ENCODE data around the gene SGCD. TPM values are rescaled to one million over a fixed set of nuclear protein-coding genes. Genes with fewer than 3 reads are reported as not detected.

SGCD gene
- total and polyA plus RNA-seq, 4 donors: 0.79 to 20.9 (median 6.0) TPM

DNA sequence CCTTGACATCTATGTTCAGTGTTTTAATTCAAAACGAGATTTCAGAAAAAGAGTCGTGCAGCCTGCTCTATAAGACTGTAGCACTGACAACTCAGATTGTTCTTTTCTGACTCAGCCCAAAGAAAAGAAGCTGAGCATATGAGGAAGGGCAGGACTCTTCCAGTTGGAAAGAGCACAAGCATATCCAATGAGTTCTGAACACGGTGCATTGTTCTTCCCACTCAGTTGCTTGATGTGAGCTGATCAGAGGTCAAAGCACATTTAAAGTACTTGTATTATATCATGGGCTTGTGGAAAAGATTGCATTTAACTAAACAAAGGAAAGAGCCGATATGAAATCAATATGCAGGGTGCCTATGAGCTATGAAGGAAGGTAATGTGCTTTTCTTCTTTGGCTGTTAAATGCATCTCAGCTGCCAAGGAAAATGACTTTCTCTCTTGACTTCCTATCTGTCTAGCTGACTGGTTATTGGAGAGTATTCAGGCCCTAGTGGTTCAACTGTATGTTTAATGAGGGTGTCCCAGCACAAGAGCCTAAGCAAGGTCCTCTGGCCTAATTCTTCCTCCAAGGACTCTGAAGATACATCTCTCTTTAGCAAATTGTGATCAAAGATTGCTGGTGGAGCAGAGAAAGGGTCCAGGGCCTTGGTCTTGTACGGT is 296.5 kb downstream of the SGCD start:
- no peak for ATAC-seq (ENCODE audit: insufficient read depth, low FRiP score)
- Histone ChIP-seq H3K4me3 (no peak overlapping the region), H3K9me3 (ENCODE audit: control insufficient read depth in 4 of 4, insufficient read depth in 3 of 4, low read length in 3 of 4) (no peaks in the 10 kb centered on the region), H3K27me3 (ENCODE audit: control insufficient read depth in 3 of 3, insufficient read depth in 3 of 3, low read length in 2 of 3) (no peaks in the 10 kb centered on the region), H3K9ac (ENCODE audit: insufficient read depth in 1 of 2, low read length in 2 of 2) (no peak overlapping the region), H3K36me3 (ENCODE audit: control insufficient read depth in 4 of 4, insufficient read depth in 4 of 4, low read length in 4 of 4) (no peaks in the 10 kb centered on the region), H3K4me1 (ENCODE audit: control insufficient read depth in 5 of 5, insufficient read depth in 5 of 5, low read length in 5 of 5) (peaks cover 0 to 5% (median 0%) of the 10 kb centered on the region in 5 donors), H3K27ac (ENCODE audit: low read depth in 1 of 2, low read length in 1 of 2) (no peak overlapping the region)
- peak in 1 of 3 donors; percentile 23 for DNase-seq
- WGBS, 2 donors: 84 to 88% methylated on average over 5 of the region's 5 CpGs
- no peak for TF ChIP-seq CTCF (IDR thresholded peaks at IDR 0.05; ENCODE audit: control extremely low read depth, extremely low read depth)

- Histone ChIP-seq H3K9me3 (ENCODE audit: control insufficient read depth in 4 of 4, insufficient read depth in 3 of 4, low read length in 3 of 4) (no peaks in the 10 kb centered on the region), H3K9ac (ENCODE audit: insufficient read depth in 1 of 2, low read length in 2 of 2) (no peak overlapping the region), H3K4me3 (no peak overlapping the region), H3K27me3 (ENCODE audit: control insufficient read depth in 3 of 3, insufficient read depth in 3 of 3, low read length in 2 of 3) (no peaks in the 10 kb centered on the region), H3K4me1 (ENCODE audit: control insufficient read depth in 5 of 5, insufficient read depth in 5 of 5, low read length in 5 of 5) (peaks cover 0 to 7% (median 0%) of the 10 kb centered on the region in 5 donors), H3K27ac (ENCODE audit: low read depth in 1 of 2, low read length in 1 of 2) (no peak overlapping the region), H3K36me3 (ENCODE audit: control insufficient read depth in 4 of 4, insufficient read depth in 4 of 4, low read length in 4 of 4) (no peaks in the 10 kb centered on the region)
- ATAC-seq (ENCODE audit: insufficient read depth, low FRiP score) (no peak), DNase-seq (no peak)
- no peak for TF ChIP-seq CTCF (IDR thresholded peaks at IDR 0.05; ENCODE audit: control extremely low read depth, extremely low read depth)
- WGBS, 2 donors: 75 to 85% methylated on average over 4 of the region's 4 CpGs
These were observed 297.7 kb downstream of the SGCD start for GRCh38 chr5:156624686-156625085.

- peaks cover 0 to 11% (median 0%) of the 10 kb centered on the region in 5 donors for H3K4me1 ChIP-seq (ENCODE audit: control insufficient read depth in 5 of 5, insufficient read depth in 5 of 5, low read length in 5 of 5)
- no peak overlapping the region for H3K4me3 ChIP-seq
- no peak overlapping the region for H3K9ac ChIP-seq (ENCODE audit: insufficient read depth in 1 of 2, low read length in 2 of 2)
- no peak overlapping the region for H3K27ac ChIP-seq (ENCODE audit: low read depth in 1 of 2, low read length in 1 of 2)
- no peak for DNase-seq
- H3K9me3 ChIP-seq (ENCODE audit: control insufficient read depth in 4 of 4, insufficient read depth in 3 of 4, low read length in 3 of 4): no peaks in the 10 kb centered on the region
- no peaks in the 10 kb centered on the region for H3K27me3 ChIP-seq (ENCODE audit: control insufficient read depth in 3 of 3, insufficient read depth in 3 of 3, low read length in 2 of 3)
- TF ChIP-seq CTCF (IDR thresholded peaks at IDR 0.05; ENCODE audit: control extremely low read depth, extremely low read depth): no peak
- no peaks in the 10 kb centered on the region for H3K36me3 ChIP-seq (ENCODE audit: control insufficient read depth in 4 of 4, insufficient read depth in 4 of 4, low read length in 4 of 4)
- ATAC-seq (ENCODE audit: insufficient read depth, low FRiP score): no peak
These were observed 301.5 kb downstream of the SGCD start for GRCh38 chr5:156628421-156628820.

- no peak overlapping the region for H3K9ac ChIP-seq (ENCODE audit: insufficient read depth in 1 of 2, low read length in 2 of 2)
- H3K27me3 ChIP-seq (ENCODE audit: control insufficient read depth in 3 of 3, insufficient read depth in 3 of 3, low read length in 2 of 3): no peaks in the 10 kb centered on the region
- 80 to 82% methylated on average over 1 of the region's 1 CpG for WGBS, 2 donors
- H3K9me3 ChIP-seq (ENCODE audit: control insufficient read depth in 4 of 4, insufficient read depth in 3 of 4, low read length in 3 of 4): no peaks in the 10 kb centered on the region
- H3K4me3 ChIP-seq: no peak overlapping the region
- no peaks in the 10 kb centered on the region for H3K36me3 ChIP-seq (ENCODE audit: control insufficient read depth in 4 of 4, insufficient read depth in 4 of 4, low read length in 4 of 4)
- TF ChIP-seq CTCF (IDR thresholded peaks at IDR 0.05; ENCODE audit: control extremely low read depth, extremely low read depth): no peak
- ATAC-seq (ENCODE audit: insufficient read depth, low FRiP score): no peak
- no peak for DNase-seq
- H3K27ac ChIP-seq (ENCODE audit: low read depth in 1 of 2, low read length in 1 of 2): no peak overlapping the region
- H3K4me1 ChIP-seq (ENCODE audit: control insufficient read depth in 5 of 5, insufficient read depth in 5 of 5, low read length in 5 of 5): peaks cover 0 to 9% (median 0%) of the 10 kb centered on the region in 5 donors
These were observed 304.0 kb downstream of the SGCD start for GRCh38 chr5:156631005-156631404.
